Sigmoid colon (tissue), 7 donors: ENCODE data around the gene BBIP1. TPM values are rescaled to one million over a fixed set of nuclear protein-coding genes. Genes with fewer than 3 reads are reported as not detected.
"Not testable (repeated sequence)": the region's sequence is repeated elsewhere in the genome, so short reads cannot be mapped to it uniquely, and the experiment has no call there.

ENCODE experiments used
- DNase-seq: peaks from one replicate; pipeline ENCODE4 v3.0.0-alpha.2; 2019
- H3K27ac ChIP-seq, 4 donors: fragments of 200-600 bp; sonication (generic); one replicate each; pipeline ENCODE4 v1.5.1; 2016 to 2019; ENCODE audit warnings: mild to moderate bottlenecking in 1 of 4
- H3K27me3 ChIP-seq, 3 donors: fragments of 200-600 bp; sonication (generic); one replicate each; pipeline ENCODE4 v1.5.1; 2019; ENCODE audit warnings: mild to moderate bottlenecking in 1 of 3
- H3K36me3 ChIP-seq, 4 donors: fragments of 200-600 bp; sonication (generic); one replicate each; pipeline ENCODE4 v1.5.1; 2016 to 2019
- H3K4me1 ChIP-seq, 4 donors: fragments of 200-600 bp; sonication (generic); one replicate each; pipeline ENCODE4 v1.5.1; 2017 to 2019
- H3K4me3 ChIP-seq, 4 donors: fragments of 200-600 bp; sonication (generic); one replicate each; pipeline ENCODE4 v1.5.1; 2017 to 2019; ENCODE audit warnings: mild to moderate bottlenecking in 2 of 4, moderate library complexity in 1 of 4
- H3K9me3 ChIP-seq, 4 donors: fragments of 200-600 bp in 3 of 4; sonication (generic) in 3 of 4; one replicate each; pipeline versions ENCODE4 v1.5.1 to v1.6.1; 2013 to 2019
- EP300 ChIP-seq, 4 donors: sonication (generic); formaldehyde crosslinking; IDR thresholded peaks; one replicate each; pipeline ENCODE4 v1.6.1; 2017; ENCODE audit warnings: antibody characterized with exemption in 4 of 4
- POLR2A ChIP-seq, 2 donors: fragments of 450-650 bp; IDR thresholded peaks; one replicate each; pipeline ENCODE4 v1.6.1; 2016; ENCODE audit warnings: antibody characterized with exemption in 2 of 2, mild to moderate bottlenecking in 2 of 2, moderate library complexity in 2 of 2
- POLR2AphosphoS5 ChIP-seq, 4 donors: sonication (generic); formaldehyde crosslinking; IDR thresholded peaks; one replicate each; pipeline ENCODE4 v1.6.1; 2017; ENCODE audit warnings: antibody characterized with exemption in 4 of 4
- WGBS, 2 donors: extraction: QIAGEN DNeasy Blood & Tissue Kit; methylation state at CpG; one replicate each; pipeline ENCODE4 v1.1.7; 2013; 5-methylcytosine and 5-hydroxymethylcytosine counted together
- intact Hi-C: fragments of 100-400 bp; cut with DNase I; formaldehyde crosslinking; loops from one replicate; pipeline ENCODE4 v1.15.1; 2023
- polyA plus RNA-seq, 3 donors: library from polyadenylated mRNA; stranded (reverse); fragments of 200-250 nt; gene quantifications; one replicate each; pipeline ENCODE4 v1.2.3, GENCODE V29; 2013
- total RNA-seq, 4 donors: library from RNA; depleted of rRNA; stranded (reverse); fragments of >200 nt; gene quantifications; one replicate each; pipeline ENCODE4 v1.1.0, GENCODE V29; 2016
- TF ChIP-seq, protein P1 (sequence below), 4 experiments: fragments of 450-650 bp in 3 of 4; fragments of 200-600 bp in 1 of 4; IDR thresholded peaks; one replicate each; pipeline ENCODE4 v1.5.1; 2016 to 2019; ENCODE audit warnings: antibody characterized with exemption in 4 of 4, mild to moderate bottlenecking in 3 of 4, moderate library complexity in 2 of 4
- donor health status: healthy with polysubstance abuse.
- donor health status: Bipolar disorder and iron deficiency.
- donor health status: healthy.

BBIP1 gene
- total and polyA plus RNA-seq, 7 donors, result 16.2 to 36.8 (median 21.6) TPM

- Histone ChIP-seq H3K9me3 (no peaks in the 10 kb centered on the region), H3K27me3 (no peaks in the 10 kb centered on the region), H3K27ac (peak within 1 kb of the TSS; percentile 97 to 99 (median 98)), H3K4me1 (peaks cover 0 to 32% (median 22%) of the 10 kb centered on the region in 4 donors), H3K36me3 (peaks cover 0 to 7% (median 0%) of the 10 kb centered on the region in 4 donors), H3K4me3 (peak within 1 kb of the TSS; percentile 82 to 99 (median 98))
- intact Hi-C loops, result loop anchor here (2.0 to 5.0 kb wide), 2 partner anchors 51 to 69 kb away; no protein-coding TSS in a partner anchor
- peak; percentile 100 for DNase-seq
- TF ChIP-seq POLR2AphosphoS5 (IDR thresholded peaks at IDR 0.05), result peak; percentile 91 to 99 (median 97)
- TF ChIP-seq POLR2A (IDR thresholded peaks at IDR 0.05), result peak; percentile 81 to 92
- TF ChIP-seq, protein P1, sequence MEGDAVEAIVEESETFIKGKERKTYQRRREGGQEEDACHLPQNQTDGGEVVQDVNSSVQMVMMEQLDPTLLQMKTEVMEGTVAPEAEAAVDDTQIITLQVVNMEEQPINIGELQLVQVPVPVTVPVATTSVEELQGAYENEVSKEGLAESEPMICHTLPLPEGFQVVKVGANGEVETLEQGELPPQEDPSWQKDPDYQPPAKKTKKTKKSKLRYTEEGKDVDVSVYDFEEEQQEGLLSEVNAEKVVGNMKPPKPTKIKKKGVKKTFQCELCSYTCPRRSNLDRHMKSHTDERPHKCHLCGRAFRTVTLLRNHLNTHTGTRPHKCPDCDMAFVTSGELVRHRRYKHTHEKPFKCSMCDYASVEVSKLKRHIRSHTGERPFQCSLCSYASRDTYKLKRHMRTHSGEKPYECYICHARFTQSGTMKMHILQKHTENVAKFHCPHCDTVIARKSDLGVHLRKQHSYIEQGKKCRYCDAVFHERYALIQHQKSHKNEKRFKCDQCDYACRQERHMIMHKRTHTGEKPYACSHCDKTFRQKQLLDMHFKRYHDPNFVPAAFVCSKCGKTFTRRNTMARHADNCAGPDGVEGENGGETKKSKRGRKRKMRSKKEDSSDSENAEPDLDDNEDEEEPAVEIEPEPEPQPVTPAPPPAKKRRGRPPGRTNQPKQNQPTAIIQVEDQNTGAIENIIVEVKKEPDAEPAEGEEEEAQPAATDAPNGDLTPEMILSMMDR (IDR thresholded peaks at IDR 0.05), result no peak
- TF ChIP-seq EP300 (IDR thresholded peaks at IDR 0.05), result no peak
- WGBS, 2 donors, result 1% methylated on average over 47 of the region's 47 CpGs
Measured at GRCh38 chr10:110871298-110872084, 47.5 kb downstream of the BBIP1 start, which contains the start of gene PDCD4. Gene PDCD4, plus strand, starts transcription at chr10:110871928. Its CDS starts 4,100 bp downstream, at chr10:110876028.

- peak overlapping the region; percentile 82 to 99 (median 98) for H3K4me3 ChIP-seq
- H3K4me1 ChIP-seq, result peaks cover 0 to 30% (median 22%) of the 10 kb centered on the region in 4 donors
- no peak for DNase-seq
- H3K27me3 ChIP-seq, result no peaks in the 10 kb centered on the region
- no peak for TF ChIP-seq EP300 (IDR thresholded peaks at IDR 0.05)
- TF ChIP-seq POLR2AphosphoS5 (IDR thresholded peaks at IDR 0.05), result no peak
- TF ChIP-seq, protein P1 (IDR thresholded peaks at IDR 0.05), result no peak
- TF ChIP-seq POLR2A (IDR thresholded peaks at IDR 0.05), result no peak
- intact Hi-C loops, result loop anchor here (5.0 kb wide), 1 partner anchor 69 kb away; no protein-coding TSS in a partner anchor
- WGBS, 2 donors, result 68 to 83% methylated on average over 13 of the region's 13 CpGs
- no peaks in the 10 kb centered on the region for H3K9me3 ChIP-seq
- peak overlapping the region; percentile 97 to 99 (median 98) for H3K27ac ChIP-seq
- peaks cover 0 to under 1% (median 0%) of the 10 kb centered on the region in 4 donors for H3K36me3 ChIP-seq
Measured at GRCh38 chr10:110870823-110871297, 48.1 kb downstream of the BBIP1 start.

GRCh38 chr10:110868981-110869380 lies 50.0 kb downstream of the BBIP1 start:
- Histone ChIP-seq H3K27me3 (no peaks in the 10 kb centered on the region), H3K4me3 (no peak overlapping the region), H3K27ac (peak overlapping the region in 1 of 4 donors; percentile 4), H3K4me1 (peaks cover 0 to 33% (median 29%) of the 10 kb centered on the region in 4 donors), H3K9me3 (no peaks in the 10 kb centered on the region), H3K36me3 (no peaks in the 10 kb centered on the region)
- 65 to 84% methylated on average over 6 of the region's 6 CpGs for WGBS, 2 donors
- intact Hi-C loops, result loop anchor here (2.0 kb wide), 1 partner anchor 30 kb away; no protein-coding TSS in a partner anchor
- no peak for DNase-seq
- TF ChIP-seq, protein P1 (IDR thresholded peaks at IDR 0.05), result no peak
- TF ChIP-seq EP300 (IDR thresholded peaks at IDR 0.05), result no peak
- no peak for TF ChIP-seq POLR2A (IDR thresholded peaks at IDR 0.05)
- TF ChIP-seq POLR2AphosphoS5 (IDR thresholded peaks at IDR 0.05), result no peak

- Histone ChIP-seq H3K27me3 (no peaks in the 10 kb centered on the region), H3K4me1 (peaks cover 0 to 38% (median 29%) of the 10 kb centered on the region in 4 donors), H3K27ac (peak overlapping the region in 2 of 4 donors; percentile 28 to 49), H3K36me3 (no peaks in the 10 kb centered on the region), H3K9me3 (no peaks in the 10 kb centered on the region), H3K4me3 (no peak overlapping the region)
- no peak for DNase-seq
- intact Hi-C loops, result loop anchor here (2.0 kb wide), 1 partner anchor 29 kb away; no protein-coding TSS in a partner anchor
- 36 to 42% methylated on average over 4 of the region's 4 CpGs for WGBS, 2 donors
- TF ChIP-seq POLR2A (IDR thresholded peaks at IDR 0.05) (no peak), EP300 (IDR thresholded peaks at IDR 0.05) (no peak), POLR2AphosphoS5 (IDR thresholded peaks at IDR 0.05) (no peak)
- TF ChIP-seq, protein P1 (IDR thresholded peaks at IDR 0.05), result no peak
Measured at GRCh38 chr10:110867807-110868465, 51.0 kb downstream of the BBIP1 start.

- H3K27me3 ChIP-seq, H3K36me3 ChIP-seq, H3K9me3 ChIP-seq, H3K4me3 ChIP-seq, intact Hi-C loops, DNase-seq: not testable (repeated sequence)
- H3K4me1 ChIP-seq, result peaks cover 0 to 38% (median 29%) of the 10 kb centered on the region in 4 donors
- peak overlapping the region in 3 of 4 donors; percentile 11 to 49 (median 28) for H3K27ac ChIP-seq
- WGBS, 2 donors, result 51 to 69% methylated on average over 8 of the region's 8 CpGs
Measured at GRCh38 chr10:110867011-110867806, 51.8 kb downstream of the BBIP1 start.
